Bronchial epithelial cell (primary cell): ENCODE measurements around the gene UBE2D4. TPM values are rescaled to one million over a fixed set of nuclear protein-coding genes. Genes with fewer than 3 reads are reported as not detected.

Source experiments
- DNase-seq: peaks from one replicate; pipeline ENCODE4 v3.0.0-alpha.2; 2010; ENCODE audit warnings: low read depth
- FAIRE-seq: peaks from 2 replicates; lab custom pipeline; 2011; peaks lifted over from hg19 to GRCh38; lab: Jason Lieb, UNC
- H3K27me3 ChIP-seq: 2 replicates; pipeline ENCODE4 v1.5.1; 2011; ENCODE audit warnings: low read length; ENCODE audit not compliant: control insufficient read depth, insufficient read depth
- H3K36me3 ChIP-seq: 2 replicates; pipeline ENCODE4 v1.5.1; 2011; ENCODE audit warnings: low read length; ENCODE audit not compliant: control insufficient read depth, insufficient read depth
- H3K4me3 ChIP-seq: 2 replicates; pipeline ENCODE4 v1.5.1; 2011; ENCODE audit warnings: mild to moderate bottlenecking, low read depth, low read length, control low read depth
- CTCF ChIP-seq: IDR thresholded peaks from 2 replicates; pipeline ENCODE4 v1.5.1; 2011; ENCODE audit warnings: mild to moderate bottlenecking, moderate library complexity, low read length, control low read depth, inconsistent platforms; ENCODE audit not compliant: insufficient read depth, severe bottlenecking
- total RNA-seq: library from RNA; depleted of rRNA; stranded (reverse); fragments of >200 nt; gene quantifications from 2 replicates; pipeline ENCODE4 v1.2.1, GENCODE V29; 2014

The UBE2D4 gene
- total RNA-seq, 1 donor from 2014 or later, result 3.9 TPM

DNA sequence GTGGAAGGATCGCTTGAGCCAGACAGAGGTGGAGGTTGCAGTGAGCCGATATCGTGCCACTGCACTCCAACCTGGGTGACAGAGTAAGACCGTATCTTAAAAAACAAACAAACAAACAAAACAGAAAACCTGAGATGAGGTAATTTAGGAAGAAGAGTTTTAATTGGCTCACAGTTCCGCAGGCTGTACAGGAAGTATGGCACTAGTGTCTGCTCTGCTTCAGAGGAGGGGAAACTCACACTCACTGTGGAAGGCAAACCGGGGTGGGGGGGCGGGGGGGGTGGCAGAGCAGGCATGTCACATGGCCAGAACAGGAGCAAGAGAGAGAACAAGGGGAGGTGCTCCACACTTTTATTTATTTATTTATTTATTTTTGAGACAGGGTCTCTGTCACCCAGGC lies 5.1 kb downstream of the UBE2D4 start:
- no peak for TF ChIP-seq CTCF
- Histone ChIP-seq H3K4me3 (no peak overlapping the region), H3K27me3 (no peaks in the 10 kb centered on the region), H3K36me3 (no peaks in the 10 kb centered on the region)
- FAIRE-seq, result no peak
- DNase-seq, result no peak

DNA sequence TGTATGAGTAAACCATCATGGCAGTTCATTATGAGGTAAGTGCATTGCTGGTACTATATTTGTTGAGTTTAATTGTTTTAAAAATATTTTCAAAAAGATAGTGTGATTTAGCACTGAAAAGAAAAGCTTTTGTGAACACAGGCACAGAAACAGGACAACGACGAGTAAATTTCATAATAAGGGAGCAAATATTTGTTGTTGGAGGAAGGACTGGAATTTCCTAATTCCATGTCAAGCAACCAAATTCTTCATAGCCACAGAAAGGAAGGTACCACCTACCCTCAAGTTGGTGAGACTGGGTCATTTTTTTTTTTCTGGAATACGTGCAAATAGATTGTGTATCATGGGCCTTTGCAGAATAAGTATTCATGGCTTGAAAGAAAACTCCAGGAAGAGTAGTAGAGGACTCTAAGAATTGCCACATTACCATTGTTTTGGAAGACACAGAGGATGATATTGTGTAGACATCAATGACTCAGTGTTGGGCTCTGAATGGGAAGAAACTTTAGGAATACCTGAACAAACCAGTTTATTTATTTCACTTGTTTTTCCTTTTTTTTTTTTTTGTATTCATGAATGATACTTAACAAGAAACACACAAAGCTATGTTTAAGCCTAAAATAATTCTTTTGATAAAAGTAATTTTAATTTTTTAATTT lies 7.8 kb downstream of the UBE2D4 start:
- Histone ChIP-seq H3K27me3 (no peaks in the 10 kb centered on the region), H3K4me3 (no peak overlapping the region), H3K36me3 (no peaks in the 10 kb centered on the region)
- TF ChIP-seq CTCF, result no peak
- DNase-seq (peak; percentile 5), FAIRE-seq (no peak)

DNA sequence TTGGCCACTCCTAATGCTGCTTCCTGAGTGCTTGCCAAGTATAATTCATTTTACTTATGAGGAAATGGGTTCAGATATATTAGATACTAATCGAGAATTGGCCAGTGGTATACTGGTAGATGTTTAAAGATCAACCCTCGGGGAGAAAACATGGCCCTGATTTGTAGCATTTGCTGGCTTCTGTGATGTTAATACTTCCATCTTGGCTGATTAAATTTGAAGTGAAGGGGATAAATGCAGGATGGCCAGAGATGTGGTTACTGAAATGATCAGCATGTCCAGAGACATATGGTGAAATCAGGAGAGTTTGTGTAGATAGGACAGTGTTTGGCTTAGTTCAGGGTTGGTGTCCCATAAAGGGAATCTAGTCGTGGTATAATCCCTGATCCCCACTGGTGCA lies 11.2 kb downstream of the UBE2D4 start:
- no peak overlapping the region for H3K4me3 ChIP-seq
- H3K27me3 ChIP-seq, result no peaks in the 10 kb centered on the region
- no peak for DNase-seq
- no peak for TF ChIP-seq CTCF
- FAIRE-seq, result no peak
- no peaks in the 10 kb centered on the region for H3K36me3 ChIP-seq

- H3K36me3 ChIP-seq, result no peaks in the 10 kb centered on the region
- H3K27me3 ChIP-seq, result no peaks in the 10 kb centered on the region
- no peak for FAIRE-seq
- H3K4me3 ChIP-seq, result no peak overlapping the region
- TF ChIP-seq CTCF, result no peak
- DNase-seq, result no peak
Measured at GRCh38 chr7:43938892-43939482, 12.8 kb downstream of the UBE2D4 start.

DNA sequence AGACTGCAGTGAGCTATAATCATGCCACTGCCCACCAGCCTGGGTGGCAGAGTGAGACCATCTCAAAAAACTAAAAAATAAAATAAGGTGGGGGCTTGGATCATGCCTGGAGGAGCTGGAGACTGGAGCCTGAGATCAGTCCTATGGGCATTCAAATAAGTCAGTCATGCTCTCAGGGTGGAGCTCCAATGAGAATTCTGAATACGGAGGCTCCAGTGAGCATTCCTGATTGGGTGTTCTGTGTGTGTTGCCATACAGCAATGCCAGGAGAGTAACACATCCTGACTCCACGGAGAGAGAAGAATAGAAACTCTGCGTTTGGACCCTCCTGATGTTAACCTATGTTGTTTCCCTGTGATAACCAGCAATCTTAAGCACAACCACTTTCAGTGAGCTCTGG lies 16.0 kb downstream of the UBE2D4 start:
- no peak for DNase-seq
- Histone ChIP-seq H3K36me3 (no peaks in the 10 kb centered on the region), H3K27me3 (no peaks in the 10 kb centered on the region), H3K4me3 (no peak overlapping the region)
- no peak for TF ChIP-seq CTCF
- no peak for FAIRE-seq
